ENCODE measurements around the gene KRTAP9-9.

- TF ChIP-seq SP1 (IDR thresholded peaks at IDR 0.05), result no peak
- no peak for TF ChIP-seq PKNOX1 (IDR thresholded peaks at IDR 0.05)
- TF ChIP-seq ELF4 (IDR thresholded peaks at IDR 0.05), result no peak
- no peak for TF ChIP-seq FOXM1 (IDR thresholded peaks at IDR 0.05; ENCODE audit: borderline replicate concordance)
- TF ChIP-seq BHLHE40 (IDR thresholded peaks at IDR 0.05; ENCODE audit: borderline replicate concordance), result no peak
- no peak for TF ChIP-seq TARDBP (IDR thresholded peaks at IDR 0.05)
- TF ChIP-seq NFRKB (IDR thresholded peaks at IDR 0.05), result no peak
- no peak for TF ChIP-seq L3MBTL2 (conservative IDR thresholded peaks at IDR 0.05)
- TF ChIP-seq ARNT (IDR thresholded peaks at IDR 0.05), result no peak
- TF ChIP-seq LEF1 (IDR thresholded peaks at IDR 0.05; ENCODE audit: borderline replicate concordance), result no peak
- no peak for TF ChIP-seq CTBP1 (IDR thresholded peaks at IDR 0.05; ENCODE audit: borderline replicate concordance)
Measured at GRCh38 chr17:41215681-41216080, 39.5 kb upstream of the KRTAP9-9 start.

All from HEK293T (cell line).